DND-41 (cell line): ENCODE measurements around the gene CACNA2D3.

Experiments
- CTCF ChIP-seq: IDR thresholded peaks from 2 replicates; pipeline ENCODE4 v1.5.1; 2012; ENCODE audit warnings: borderline replicate concordance, low read length, moderate library complexity, mild to moderate bottlenecking; ENCODE audit not compliant: poor library complexity, severe bottlenecking; ENCODE audit errors: extremely low read depth
- EZH2 ChIP-seq: IDR thresholded peaks from 3 replicates; pipeline ENCODE4 v1.6.1; 2012; ENCODE audit warnings: borderline replicate concordance, low read depth, mild to moderate bottlenecking, moderate library complexity, low read length, inconsistent platforms; ENCODE audit not compliant: severe bottlenecking

- TF ChIP-seq CTCF, result no peak
- no peak for TF ChIP-seq EZH2
Observed at GRCh38 chr3:55091381-55092225, 969.3 kb downstream of the CACNA2D3 start.
